Fibroblast of skin of back (primary cell): ENCODE results near the gene ITGAV.
A peak's percentile ranks its signal among the peaks of the same experiment; 100 is the strongest.

Experiments used
- DNase-seq: peaks from one replicate; pipeline ENCODE4 v3.0.0-alpha.2; 2013

Gene ITGAV

GRCh38 chr2:186575302-186575701, 14.6 kb upstream of the ITGAV start:
- DNase-seq = peak; percentile 99

GRCh38 chr2:186575856-186576255, 14.0 kb upstream of the ITGAV start:
- DNase-seq = no peak

GRCh38 chr2:186576614-186577013, 13.2 kb upstream of the ITGAV start:
- DNase-seq = no peak

GRCh38 chr2:186582698-186583097, 7.2 kb upstream of the ITGAV start:
- DNase-seq = no peak

GRCh38 chr2:186584053-186584452, 5.8 kb upstream of the ITGAV start:
- no peak for DNase-seq

GRCh38 chr2:186588421-186588820, 1.4 kb upstream of the ITGAV start:
- no peak for DNase-seq

- DNase-seq = no peak
Observed at GRCh38 chr2:186588940-186589611, 780 bp upstream of the ITGAV start.

- DNase-seq = no peak
Observed at GRCh38 chr2:186590350-186590758, 498 bp downstream of the ITGAV start.

GRCh38 chr2:186590759-186591505, 1.1 kb downstream of the ITGAV start:
- peak; percentile 71 for DNase-seq

GRCh38 chr2:186591506-186591890, 1.6 kb downstream of the ITGAV start:
- no peak for DNase-seq

GRCh38 chr2:186592137-186592875, 2.5 kb downstream of the ITGAV start:
- no peak for DNase-seq

GRCh38 chr2:186593523-186593922, 3.7 kb downstream of the ITGAV start:
- DNase-seq = no peak

GRCh38 chr2:186594001-186594722, 4.3 kb downstream of the ITGAV start:
- no peak for DNase-seq

GRCh38 chr2:186595219-186595618, 5.4 kb downstream of the ITGAV start:
- DNase-seq = no peak

GRCh38 chr2:186599186-186599778, 9.4 kb downstream of the ITGAV start:
- DNase-seq = no peak

- DNase-seq = peak; percentile 40
Observed at GRCh38 chr2:186603286-186603685, 13.4 kb downstream of the ITGAV start.

- no peak for DNase-seq
Observed at GRCh38 chr2:186605041-186605440, 15.2 kb downstream of the ITGAV start.

- no peak for DNase-seq
Observed at GRCh38 chr2:186607660-186608324, 17.9 kb downstream of the ITGAV start.

- DNase-seq = no peak
Observed at GRCh38 chr2:186610785-186611184, 20.9 kb downstream of the ITGAV start.

GRCh38 chr2:186611526-186611925, 21.7 kb downstream of the ITGAV start:
- no peak for DNase-seq

- DNase-seq = no peak
Observed at GRCh38 chr2:186612026-186612425, 22.2 kb downstream of the ITGAV start.
